ENCODE data around the gene KRT75. TPM values are rescaled to one million over a fixed set of nuclear protein-coding genes. Genes with fewer than 3 reads are reported as not detected.

KRT75 gene
- 0.91 and 1.4 TPM in 2 replicates for total RNA-seq

DNA sequence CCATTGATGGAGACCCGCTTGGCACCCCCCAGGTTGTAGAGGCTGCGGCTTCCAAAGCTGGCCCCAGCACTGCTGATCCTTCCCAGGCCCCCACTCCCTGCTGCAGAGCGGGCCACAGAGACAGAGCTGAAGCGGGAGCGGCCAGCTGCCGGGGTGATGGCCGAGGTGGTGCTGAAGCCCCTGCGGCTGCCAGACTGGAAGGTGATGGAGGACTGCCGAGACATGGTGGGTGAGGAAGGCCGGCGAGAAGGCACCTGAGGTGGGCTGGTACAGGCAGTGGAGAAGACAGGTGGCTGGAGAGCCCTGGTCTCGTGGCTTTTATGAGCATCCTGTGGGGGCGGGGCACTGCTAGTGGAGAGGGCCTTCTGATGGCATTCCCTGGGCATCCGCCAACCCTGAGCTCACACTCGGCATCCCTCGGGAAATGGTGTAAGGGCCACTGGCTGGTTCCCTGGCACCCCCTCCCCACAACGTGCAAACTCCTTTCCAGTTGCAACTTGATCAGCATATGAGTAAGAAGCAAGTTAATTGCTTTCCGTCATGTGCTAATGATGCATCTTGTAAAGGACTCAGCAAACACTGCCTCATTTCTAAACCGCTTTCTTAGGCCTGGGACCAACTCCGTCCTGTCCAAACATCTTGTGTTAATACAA is at the start of gene KRT75:
Gene KRT75, minus strand, starts transcription at position 291 of the 653 bp plus-strand sequence. Its CDS starts 67 bp downstream, at position 224.

DNA sequence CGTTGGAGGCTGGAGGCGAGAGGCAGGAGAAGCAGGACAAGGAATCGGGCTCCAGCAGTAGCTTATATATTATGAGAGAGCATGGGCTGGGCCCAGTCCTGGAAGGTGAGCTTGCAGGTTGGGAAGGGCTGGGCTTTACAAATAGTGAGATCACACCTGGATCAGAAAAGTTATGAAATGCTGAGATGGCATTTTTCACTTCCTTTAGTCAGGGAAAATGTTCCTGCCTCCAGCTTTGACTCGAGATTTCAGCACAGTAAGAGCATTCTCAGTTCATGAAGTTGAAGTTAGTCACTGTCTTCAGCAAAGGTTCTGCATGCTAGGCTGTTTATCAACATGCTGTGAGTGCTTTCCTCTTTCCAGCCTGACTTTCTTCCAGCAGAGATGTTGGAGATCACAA is 39.6 kb upstream of the KRT75 start, which contains the start of gene KRT6C:
Gene KRT6C, minus strand, starts transcription at position 38 of the 400 bp plus-strand sequence. CDS start 68 bp downstream, outside the sequence.

GRCh38 chr12:52452101-52452500 is 17.9 kb upstream of the KRT75 start, which contains the start of gene KRT6B:
Gene KRT6B, minus strand, starts transcription at chr12:52452146. Its CDS starts 68 bp downstream, at chr12:52452078.

DNA sequence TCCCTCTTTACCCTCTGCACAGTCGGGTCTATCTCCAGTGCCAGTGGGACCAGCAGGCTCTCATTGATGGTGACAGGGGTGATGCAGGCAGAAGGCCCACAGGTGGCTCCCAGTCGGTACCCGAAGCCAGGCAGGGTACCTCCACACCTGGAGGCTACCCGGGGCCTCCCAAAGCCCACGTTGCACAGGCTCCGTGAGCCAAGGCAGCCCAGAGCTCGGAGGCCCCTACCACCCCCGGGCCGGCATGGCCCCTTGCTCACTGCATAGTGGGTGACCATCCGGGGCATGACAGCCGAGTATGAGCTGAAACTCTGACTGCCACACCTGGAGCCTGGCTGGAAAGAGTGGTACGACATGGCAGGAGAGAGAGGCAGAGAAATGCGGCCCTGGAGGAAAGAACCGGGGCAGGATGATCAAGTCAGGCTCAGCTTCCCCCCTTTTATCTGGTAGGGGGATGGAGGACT is 28.2 kb downstream of the KRT75 start, which contains the start of gene KRT82:
Gene KRT82, minus strand, starts transcription at position 414 of the 464 bp plus-strand sequence. Its CDS starts 58 bp downstream, at position 356.

GRCh38 chr12:52385226-52385702 is 48.9 kb downstream of the KRT75 start, which contains the start of gene KRT84:
Gene KRT84, minus strand, starts transcription at chr12:52385652. Its CDS starts 67 bp downstream, at chr12:52385585.

Other genes starting within 250 kb of the KRT75 start
- 0.52 and 0.97 TPM in 2 replicates for gene KRT80, start 242.4 kb downstream of the KRT75 start, total RNA-seq
- 14.2 and 24.8 TPM in 2 replicates for gene KRT7, start 201.1 kb downstream of the KRT75 start, total RNA-seq
- 0.54 and 2.0 TPM in 2 replicates for gene KRT86, start 159.7 kb downstream of the KRT75 start, total RNA-seq
- gene KRT81, start 142.8 kb downstream of the KRT75 start, total RNA-seq: 0.26 TPM in 1 of 2 replicates, not detected in the other
- gene KRT83, start 113.0 kb downstream of the KRT75 start, total RNA-seq: not detected in 2 replicates
- gene KRT85, start 66.9 kb downstream of the KRT75 start, total RNA-seq: under 0.01 TPM in 1 of 2 replicates, not detected in the other
- gene KRT84, start 48.7 kb downstream of the KRT75 start, total RNA-seq: not detected in 2 replicates
- not detected in 2 replicates for gene KRT82, start 28.0 kb downstream of the KRT75 start, total RNA-seq
- not detected in 2 replicates for gene KRT6B, start 17.8 kb upstream of the KRT75 start, total RNA-seq
- not detected in 2 replicates for gene KRT6C, start 39.4 kb upstream of the KRT75 start, total RNA-seq
- not detected in 2 replicates for gene KRT6A, start 58.9 kb upstream of the KRT75 start, total RNA-seq
- not detected in 2 replicates for gene KRT5, start 86.0 kb upstream of the KRT75 start, total RNA-seq
- gene KRT71, start 118.8 kb upstream of the KRT75 start, total RNA-seq: not detected in 2 replicates
- gene KRT74, start 139.5 kb upstream of the KRT75 start, total RNA-seq: not detected in 2 replicates
- gene KRT72, start 167.1 kb upstream of the KRT75 start, total RNA-seq: not detected in 2 replicates
- gene KRT73, start 184.2 kb upstream of the KRT75 start, total RNA-seq: not detected in 2 replicates
- gene KRT2, start 217.8 kb upstream of the KRT75 start, total RNA-seq: not detected in 2 replicates
- gene KRT1, start 246.0 kb upstream of the KRT75 start, total RNA-seq: not detected in 2 replicates